ENCODE measurements around the gene PLCL1.

GRCh38 chr2:198116756-198117155 is 312.4 kb downstream of the PLCL1 start:
- TF ChIP-seq POLR2A (IDR thresholded peaks at IDR 0.05) (no peak), CTCF (IDR thresholded peaks at IDR 0.05) (no peak)

Data from lower leg skin (tissue), 3 donors.